WTC11 (cell line): ENCODE measurements around the gene PLCH2. TPM values are rescaled to one million over a fixed set of nuclear protein-coding genes. Genes with fewer than 3 reads are reported as not detected.

ENCODE experiments used
- ATAC-seq: fragments of 200-7000 bp; cut with Tn5 transposase; 2 replicates; pipeline ENCODE4 v1.10.0; 2021; ENCODE audit warnings: mild to moderate bottlenecking, moderate library complexity
- CTCF ChIA-PET: fragments of 300-600 bp; sonication (Branson Sonifier 250); formaldehyde crosslinking; loops from one replicate; lab custom pipeline; 2021; ENCODE audit warnings: antibody characterized with exemption; lab: Charles Lee
- POLR2A ChIA-PET: fragments of 350-600 bp; sonication (Branson Sonifier 250); formaldehyde crosslinking; loops from one replicate; lab custom pipeline; 2021; ENCODE audit warnings: antibody characterized with exemption; lab: Charles Lee
- DNase-seq: peaks from one replicate; pipeline ENCODE4 v3.0.0; 2021; ENCODE audit warnings: low spot score
- H3K27ac Mint-ChIP-seq: 2 replicates; pipeline ENCODE4 v1.8.0; 2021; ENCODE audit warnings: mixed read lengths
- H3K27me3 Mint-ChIP-seq: 2 replicates; pipeline ENCODE4 v1.8.0; 2021; ENCODE audit warnings: low read depth, mild to moderate bottlenecking, moderate library complexity, mixed read lengths
- H3K36me3 Mint-ChIP-seq: 2 replicates; pipeline ENCODE4 v1.8.0; 2021; ENCODE audit warnings: mixed read lengths
- H3K4me1 Mint-ChIP-seq: 2 replicates; pipeline ENCODE4 v1.8.0; 2022; ENCODE audit warnings: mixed read lengths
- H3K4me3 Mint-ChIP-seq: 2 replicates; pipeline ENCODE4 v1.8.0; 2021; ENCODE audit warnings: mild to moderate bottlenecking, moderate library complexity, mixed read lengths
- H3K9me3 Mint-ChIP-seq: 2 replicates; pipeline ENCODE4 v1.8.0; 2021; ENCODE audit warnings: mixed read lengths
- ATF1 ChIP-seq: sonication (generic); formaldehyde crosslinking; IDR thresholded peaks from 2 replicates; pipeline ENCODE4 v1.8.1; 2023; ENCODE audit warnings: mild to moderate bottlenecking, moderate library complexity, missing genetic modification reagents
- CREB1 ChIP-seq: sonication (generic); formaldehyde crosslinking; IDR thresholded peaks from 2 replicates; pipeline ENCODE4 v1.8.0; 2023; ENCODE audit warnings: mild to moderate bottlenecking, missing genetic modification reagents
- KAT7 ChIP-seq: sonication (generic); formaldehyde crosslinking; IDR thresholded peaks from 2 replicates; pipeline ENCODE4 v1.8.1; 2023; ENCODE audit warnings: missing genetic modification reagents, mild to moderate bottlenecking, borderline replicate concordance
- NFATC4 ChIP-seq: fragments of 250-450 bp; sonication (Bioruptor Pico); IDR thresholded peaks from 2 replicates; pipeline ENCODE4 v1.9.0; 2021; ENCODE audit warnings: mild to moderate bottlenecking
- TEAD1 ChIP-seq: sonication (generic); formaldehyde crosslinking; IDR thresholded peaks from 2 replicates; pipeline ENCODE4 v1.8.0; 2022; ENCODE audit warnings: mild to moderate bottlenecking, missing genetic modification reagents
- ZNF416 ChIP-seq: fragments of 250-450 bp; sonication (Bioruptor Pico); IDR thresholded peaks from 2 replicates; pipeline ENCODE4 v1.9.0; 2021; ENCODE audit warnings: mild to moderate bottlenecking, inconsistent platforms
- total RNA-seq: library from RNA; stranded (reverse); gene quantifications from 3 replicates; pipeline ENCODE4 v1.2.3, GENCODE V29; 2021
- TF ChIP-seq, protein P1 (sequence below): sonication (generic); formaldehyde crosslinking; IDR thresholded peaks from 2 replicates; pipeline ENCODE4 v1.8.1; 2023; ENCODE audit warnings: mild to moderate bottlenecking, missing genetic modification reagents, borderline replicate concordance
- TF ChIP-seq, protein P2 (sequence below): fragments of 250-450 bp; sonication (Bioruptor Pico); conservative IDR thresholded peaks from 2 replicates; pipeline ENCODE4 v1.9.0; 2021; ENCODE audit warnings: mild to moderate bottlenecking
- TF ChIP-seq, protein P3 (sequence below): sonication (generic); formaldehyde crosslinking; IDR thresholded peaks from 2 replicates; pipeline ENCODE4 v1.8.1; 2023; ENCODE audit warnings: mild to moderate bottlenecking, missing genetic modification reagents, moderate library complexity
- TF ChIP-seq, protein P4 (sequence below): fragments of 250-450 bp; sonication (Bioruptor Pico); IDR thresholded peaks from 2 replicates; pipeline ENCODE4 v1.9.0; 2021; ENCODE audit warnings: mild to moderate bottlenecking
- TF ChIP-seq, protein P5 (sequence below): sonication (generic); formaldehyde crosslinking; IDR thresholded peaks from 2 replicates; pipeline ENCODE4 v1.8.0; 2022; ENCODE audit warnings: mild to moderate bottlenecking, missing genetic modification reagents

The PLCH2 gene
- total RNA-seq, 1 experiment from 2014 or later = 0.17 TPM

DNA sequence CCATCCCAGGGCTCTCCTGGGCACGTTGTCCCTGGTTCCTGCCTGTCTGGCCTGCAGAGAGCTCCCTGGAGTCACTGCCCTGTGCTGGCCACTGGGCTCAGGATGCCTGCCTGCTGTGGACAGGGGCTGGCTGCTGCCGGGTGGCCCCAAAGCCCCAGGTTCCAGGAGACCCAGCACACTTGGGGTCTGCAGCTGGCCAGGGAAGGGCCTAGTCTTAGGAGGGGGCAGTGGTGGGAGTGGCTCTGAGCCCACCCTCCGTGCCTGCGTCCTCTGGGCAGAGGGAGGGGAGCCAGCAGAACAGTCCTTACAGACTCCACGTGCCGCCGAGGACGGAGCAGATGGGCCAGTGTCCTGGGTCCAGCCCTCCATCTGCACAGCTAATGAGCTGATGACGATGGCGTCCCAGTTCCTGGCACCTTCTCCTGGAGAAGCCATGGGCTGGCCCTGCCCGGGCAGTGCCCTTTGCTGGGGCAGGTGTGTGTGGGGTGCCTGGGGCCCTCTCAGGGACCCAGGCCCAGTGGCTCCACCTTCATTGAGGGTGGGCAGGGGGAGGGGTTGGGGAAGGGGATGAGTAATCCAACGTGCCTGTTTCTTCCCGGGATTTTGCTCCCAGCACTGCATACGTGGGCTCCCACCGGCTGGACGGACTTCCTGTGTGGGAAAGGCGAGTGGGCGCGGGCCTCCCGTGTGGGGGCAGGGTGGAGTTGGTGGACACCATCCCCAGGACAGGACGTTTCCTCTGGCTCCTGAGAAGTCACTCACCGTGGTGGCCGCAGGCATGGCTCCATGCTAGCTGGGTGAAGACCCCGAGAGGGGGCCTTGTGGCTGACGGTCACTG, 6.8 kb upstream of the PLCH2 start (continued):
- TF ChIP-seq, protein P1, sequence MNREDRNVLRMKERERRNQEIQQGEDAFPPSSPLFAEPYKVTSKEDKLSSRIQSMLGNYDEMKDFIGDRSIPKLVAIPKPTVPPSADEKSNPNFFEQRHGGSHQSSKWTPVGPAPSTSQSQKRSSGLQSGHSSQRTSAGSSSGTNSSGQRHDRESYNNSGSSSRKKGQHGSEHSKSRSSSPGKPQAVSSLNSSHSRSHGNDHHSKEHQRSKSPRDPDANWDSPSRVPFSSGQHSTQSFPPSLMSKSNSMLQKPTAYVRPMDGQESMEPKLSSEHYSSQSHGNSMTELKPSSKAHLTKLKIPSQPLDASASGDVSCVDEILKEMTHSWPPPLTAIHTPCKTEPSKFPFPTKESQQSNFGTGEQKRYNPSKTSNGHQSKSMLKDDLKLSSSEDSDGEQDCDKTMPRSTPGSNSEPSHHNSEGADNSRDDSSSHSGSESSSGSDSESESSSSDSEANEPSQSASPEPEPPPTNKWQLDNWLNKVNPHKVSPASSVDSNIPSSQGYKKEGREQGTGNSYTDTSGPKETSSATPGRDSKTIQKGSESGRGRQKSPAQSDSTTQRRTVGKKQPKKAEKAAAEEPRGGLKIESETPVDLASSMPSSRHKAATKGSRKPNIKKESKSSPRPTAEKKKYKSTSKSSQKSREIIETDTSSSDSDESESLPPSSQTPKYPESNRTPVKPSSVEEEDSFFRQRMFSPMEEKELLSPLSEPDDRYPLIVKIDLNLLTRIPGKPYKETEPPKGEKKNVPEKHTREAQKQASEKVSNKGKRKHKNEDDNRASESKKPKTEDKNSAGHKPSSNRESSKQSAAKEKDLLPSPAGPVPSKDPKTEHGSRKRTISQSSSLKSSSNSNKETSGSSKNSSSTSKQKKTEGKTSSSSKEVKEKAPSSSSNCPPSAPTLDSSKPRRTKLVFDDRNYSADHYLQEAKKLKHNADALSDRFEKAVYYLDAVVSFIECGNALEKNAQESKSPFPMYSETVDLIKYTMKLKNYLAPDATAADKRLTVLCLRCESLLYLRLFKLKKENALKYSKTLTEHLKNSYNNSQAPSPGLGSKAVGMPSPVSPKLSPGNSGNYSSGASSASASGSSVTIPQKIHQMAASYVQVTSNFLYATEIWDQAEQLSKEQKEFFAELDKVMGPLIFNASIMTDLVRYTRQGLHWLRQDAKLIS (CRISPR knock-in tag) = no peak
- TF ChIP-seq ATF1 (CRISPR knock-in tag) (no peak), NFATC4 (CRISPR knock-in tag) (no peak), CREB1 (CRISPR knock-in tag) (no peak)
- TF ChIP-seq, protein P2, sequence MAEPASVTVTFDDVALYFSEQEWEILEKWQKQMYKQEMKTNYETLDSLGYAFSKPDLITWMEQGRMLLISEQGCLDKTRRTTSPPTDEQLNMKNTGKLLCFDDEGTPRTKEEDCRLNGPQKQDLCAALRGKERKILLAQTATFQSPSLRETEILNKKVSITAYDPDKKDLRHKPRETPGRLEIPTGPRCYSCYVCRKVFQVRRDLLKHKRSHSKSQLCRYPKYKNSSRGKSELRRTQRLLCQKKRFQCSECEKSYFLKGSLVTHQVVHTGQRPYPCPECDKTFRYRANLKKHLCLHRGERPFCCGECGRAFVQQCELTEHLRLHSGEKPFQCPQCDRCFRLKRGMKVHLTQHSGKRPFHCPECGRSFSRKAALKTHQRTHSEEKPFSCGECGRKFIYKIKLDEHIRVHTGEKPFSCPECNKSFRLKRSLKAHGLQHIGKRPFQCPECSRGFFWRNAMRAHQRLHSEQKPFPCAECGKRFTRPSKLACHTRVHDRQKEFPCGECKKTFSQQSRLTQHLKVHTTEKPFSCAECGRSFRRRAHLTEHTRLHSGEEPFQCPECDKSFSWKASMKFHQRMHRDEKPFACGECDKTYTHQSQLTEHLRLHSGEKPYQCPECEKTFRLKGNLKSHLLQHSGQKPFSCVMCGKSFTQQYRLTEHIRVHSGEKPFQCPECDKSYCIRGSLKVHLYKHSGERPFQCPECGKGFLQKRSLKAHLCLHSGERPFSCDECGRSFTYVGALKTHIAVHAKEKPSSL (CRISPR knock-in tag) = no peak

DNA sequence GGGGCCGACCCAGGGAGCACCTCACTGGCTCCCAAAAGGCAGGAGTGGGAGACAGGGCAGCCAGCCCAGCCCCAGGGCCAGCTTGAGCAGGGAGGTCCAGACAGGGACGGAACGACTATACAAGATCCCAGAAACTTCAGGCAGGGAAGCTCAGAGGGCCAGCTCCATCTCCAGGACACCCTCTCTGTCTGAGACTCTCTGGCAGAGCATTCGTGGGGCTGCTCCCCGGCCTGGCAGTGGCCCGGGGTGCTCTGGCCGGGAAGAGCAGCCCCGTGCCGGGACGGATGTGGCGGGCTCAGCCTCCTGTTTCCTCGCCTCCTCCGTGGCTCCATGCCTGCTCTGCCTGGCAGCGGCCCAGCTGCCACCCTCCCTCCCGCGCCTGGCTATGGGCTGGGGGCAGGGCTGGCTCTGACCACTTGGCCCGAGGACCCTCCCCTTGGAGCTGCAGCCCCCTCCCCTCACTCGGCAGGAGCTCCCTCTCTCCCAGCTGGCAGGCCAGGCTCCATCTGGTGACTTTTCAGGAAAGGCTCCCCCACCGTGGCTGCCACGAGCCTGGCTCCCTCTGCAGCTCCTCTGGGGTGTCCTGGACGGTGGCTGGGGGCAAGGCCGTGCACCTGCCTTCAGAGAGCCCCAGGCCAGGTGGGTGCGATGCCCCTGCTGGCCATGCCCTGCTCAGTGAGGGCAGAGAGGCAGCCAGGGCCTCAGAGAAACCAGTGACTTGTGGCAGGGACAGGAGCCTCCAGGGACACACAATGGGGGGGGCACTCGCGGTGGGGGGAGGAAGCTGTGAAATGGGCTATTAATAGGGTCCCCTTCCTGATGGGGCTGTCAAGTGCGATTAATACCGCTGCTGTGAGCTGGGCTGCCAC, 5.6 kb upstream of the PLCH2 start:
- no peak for TF ChIP-seq ATF1 (CRISPR knock-in tag)
- TF ChIP-seq, protein P3, sequence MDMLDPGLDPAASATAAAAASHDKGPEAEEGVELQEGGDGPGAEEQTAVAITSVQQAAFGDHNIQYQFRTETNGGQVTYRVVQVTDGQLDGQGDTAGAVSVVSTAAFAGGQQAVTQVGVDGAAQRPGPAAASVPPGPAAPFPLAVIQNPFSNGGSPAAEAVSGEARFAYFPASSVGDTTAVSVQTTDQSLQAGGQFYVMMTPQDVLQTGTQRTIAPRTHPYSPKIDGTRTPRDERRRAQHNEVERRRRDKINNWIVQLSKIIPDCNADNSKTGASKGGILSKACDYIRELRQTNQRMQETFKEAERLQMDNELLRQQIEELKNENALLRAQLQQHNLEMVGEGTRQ (CRISPR knock-in tag) = no peak
- TF ChIP-seq KAT7 (CRISPR knock-in tag) = no peak
- TF ChIP-seq TEAD1 (CRISPR knock-in tag) = no peak
- no peak for TF ChIP-seq ZNF416 (CRISPR knock-in tag)
- TF ChIP-seq, protein P4, sequence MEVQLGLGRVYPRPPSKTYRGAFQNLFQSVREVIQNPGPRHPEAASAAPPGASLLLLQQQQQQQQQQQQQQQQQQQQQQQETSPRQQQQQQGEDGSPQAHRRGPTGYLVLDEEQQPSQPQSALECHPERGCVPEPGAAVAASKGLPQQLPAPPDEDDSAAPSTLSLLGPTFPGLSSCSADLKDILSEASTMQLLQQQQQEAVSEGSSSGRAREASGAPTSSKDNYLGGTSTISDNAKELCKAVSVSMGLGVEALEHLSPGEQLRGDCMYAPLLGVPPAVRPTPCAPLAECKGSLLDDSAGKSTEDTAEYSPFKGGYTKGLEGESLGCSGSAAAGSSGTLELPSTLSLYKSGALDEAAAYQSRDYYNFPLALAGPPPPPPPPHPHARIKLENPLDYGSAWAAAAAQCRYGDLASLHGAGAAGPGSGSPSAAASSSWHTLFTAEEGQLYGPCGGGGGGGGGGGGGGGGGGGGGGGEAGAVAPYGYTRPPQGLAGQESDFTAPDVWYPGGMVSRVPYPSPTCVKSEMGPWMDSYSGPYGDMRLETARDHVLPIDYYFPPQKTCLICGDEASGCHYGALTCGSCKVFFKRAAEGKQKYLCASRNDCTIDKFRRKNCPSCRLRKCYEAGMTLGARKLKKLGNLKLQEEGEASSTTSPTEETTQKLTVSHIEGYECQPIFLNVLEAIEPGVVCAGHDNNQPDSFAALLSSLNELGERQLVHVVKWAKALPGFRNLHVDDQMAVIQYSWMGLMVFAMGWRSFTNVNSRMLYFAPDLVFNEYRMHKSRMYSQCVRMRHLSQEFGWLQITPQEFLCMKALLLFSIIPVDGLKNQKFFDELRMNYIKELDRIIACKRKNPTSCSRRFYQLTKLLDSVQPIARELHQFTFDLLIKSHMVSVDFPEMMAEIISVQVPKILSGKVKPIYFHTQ (CRISPR knock-in tag) = no peak
- TF ChIP-seq, protein P5, sequence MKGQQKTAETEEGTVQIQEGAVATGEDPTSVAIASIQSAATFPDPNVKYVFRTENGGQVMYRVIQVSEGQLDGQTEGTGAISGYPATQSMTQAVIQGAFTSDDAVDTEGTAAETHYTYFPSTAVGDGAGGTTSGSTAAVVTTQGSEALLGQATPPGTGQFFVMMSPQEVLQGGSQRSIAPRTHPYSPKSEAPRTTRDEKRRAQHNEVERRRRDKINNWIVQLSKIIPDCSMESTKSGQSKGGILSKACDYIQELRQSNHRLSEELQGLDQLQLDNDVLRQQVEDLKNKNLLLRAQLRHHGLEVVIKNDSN (CRISPR knock-in tag) = no peak
- Mint-ChIP-seq H3K36me3 (no peaks in the 10 kb centered on the region), H3K9me3 (no peaks in the 10 kb centered on the region), H3K27me3 (no peaks in the 10 kb centered on the region), H3K27ac (no peak overlapping the region), H3K4me3 (no peak overlapping the region), H3K4me1 (no peaks in the 10 kb centered on the region)
- ChIA-PET POLR2A (no interaction called here), CTCF (interaction anchor here (0.6 to 1.9 kb wide), 7 partner anchors 18 to 570 kb away, joined by 3 to 7 read pairs (median 4); partner anchors contain the start of gene PANK4)
- ATAC-seq (no peak), DNase-seq (no peak)
